ENCODE measurements around the gene MAP3K4.

DNA sequence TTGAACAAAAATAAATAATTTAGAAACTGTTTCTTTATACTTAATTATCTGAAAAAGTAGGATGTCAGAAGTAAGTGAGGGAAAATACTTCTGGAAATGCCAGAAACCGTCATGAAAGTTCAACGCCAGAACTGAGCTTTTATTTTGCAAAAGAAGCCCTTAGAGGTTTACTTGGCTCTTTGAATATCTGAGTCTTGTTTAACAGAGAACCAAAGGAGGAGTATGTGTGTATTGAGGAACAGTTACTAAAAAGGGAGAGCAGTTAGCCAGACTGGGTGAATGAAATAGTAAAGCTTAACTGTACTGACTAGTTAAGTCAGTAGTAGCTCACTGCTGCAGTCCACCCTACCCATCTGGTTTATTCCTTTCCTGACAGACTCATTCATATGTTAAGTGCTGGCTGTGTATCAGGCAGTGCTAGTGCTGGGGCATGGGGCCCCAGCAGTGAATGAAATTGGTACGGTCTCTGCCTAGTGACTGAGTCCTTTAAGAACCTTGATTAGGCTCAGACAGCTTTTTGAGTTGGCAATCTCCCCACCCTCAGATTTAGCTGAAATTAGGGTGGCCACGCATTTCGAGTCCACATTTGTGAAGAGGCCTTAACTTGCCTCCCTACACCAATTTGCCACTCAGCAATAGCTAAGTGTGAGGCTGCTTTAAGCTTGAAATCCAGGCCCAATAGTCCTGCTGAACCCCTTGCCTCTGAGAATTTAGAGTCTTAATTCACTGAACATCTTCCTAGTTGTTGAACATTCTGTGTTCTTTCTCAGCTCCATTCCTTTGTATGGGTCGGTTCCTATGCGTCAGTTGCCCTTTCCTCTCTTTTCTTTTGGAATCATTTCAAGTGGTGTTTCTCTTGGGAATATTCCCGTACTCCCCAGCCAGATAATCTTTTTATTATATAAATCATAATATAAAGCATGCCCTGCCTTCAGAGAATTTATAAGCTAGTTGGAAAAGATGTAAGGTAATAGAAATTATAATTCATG is 20.2 kb downstream of the MAP3K4 start:
- TF ChIP-seq, protein P1, sequence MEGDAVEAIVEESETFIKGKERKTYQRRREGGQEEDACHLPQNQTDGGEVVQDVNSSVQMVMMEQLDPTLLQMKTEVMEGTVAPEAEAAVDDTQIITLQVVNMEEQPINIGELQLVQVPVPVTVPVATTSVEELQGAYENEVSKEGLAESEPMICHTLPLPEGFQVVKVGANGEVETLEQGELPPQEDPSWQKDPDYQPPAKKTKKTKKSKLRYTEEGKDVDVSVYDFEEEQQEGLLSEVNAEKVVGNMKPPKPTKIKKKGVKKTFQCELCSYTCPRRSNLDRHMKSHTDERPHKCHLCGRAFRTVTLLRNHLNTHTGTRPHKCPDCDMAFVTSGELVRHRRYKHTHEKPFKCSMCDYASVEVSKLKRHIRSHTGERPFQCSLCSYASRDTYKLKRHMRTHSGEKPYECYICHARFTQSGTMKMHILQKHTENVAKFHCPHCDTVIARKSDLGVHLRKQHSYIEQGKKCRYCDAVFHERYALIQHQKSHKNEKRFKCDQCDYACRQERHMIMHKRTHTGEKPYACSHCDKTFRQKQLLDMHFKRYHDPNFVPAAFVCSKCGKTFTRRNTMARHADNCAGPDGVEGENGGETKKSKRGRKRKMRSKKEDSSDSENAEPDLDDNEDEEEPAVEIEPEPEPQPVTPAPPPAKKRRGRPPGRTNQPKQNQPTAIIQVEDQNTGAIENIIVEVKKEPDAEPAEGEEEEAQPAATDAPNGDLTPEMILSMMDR (IDR thresholded peaks at IDR 0.05): no peak
- no peak for TF ChIP-seq POLR2A (IDR thresholded peaks at IDR 0.05)

Measured in esophagus squamous epithelium (tissue), 4 donors.